Sigmoid colon (tissue), 7 donors: ENCODE measurements around the gene HENMT1. TPM values are rescaled to one million over a fixed set of nuclear protein-coding genes. Genes with fewer than 3 reads are reported as not detected.

Experiments
- DNase-seq: peaks from one replicate; pipeline ENCODE4 v3.0.0-alpha.2; 2019
- H3K27ac ChIP-seq, 4 donors: fragments of 200-600 bp; sonication (generic); one replicate each; pipeline ENCODE4 v1.5.1; 2016 to 2019; ENCODE audit warnings: mild to moderate bottlenecking in 1 of 4
- H3K27me3 ChIP-seq, 3 donors: fragments of 200-600 bp; sonication (generic); one replicate each; pipeline ENCODE4 v1.5.1; 2019; ENCODE audit warnings: mild to moderate bottlenecking in 1 of 3
- H3K36me3 ChIP-seq, 4 donors: fragments of 200-600 bp; sonication (generic); one replicate each; pipeline ENCODE4 v1.5.1; 2016 to 2019
- H3K4me1 ChIP-seq, 4 donors: fragments of 200-600 bp; sonication (generic); one replicate each; pipeline ENCODE4 v1.5.1; 2017 to 2019
- H3K4me3 ChIP-seq, 4 donors: fragments of 200-600 bp; sonication (generic); one replicate each; pipeline ENCODE4 v1.5.1; 2017 to 2019; ENCODE audit warnings: mild to moderate bottlenecking in 2 of 4, moderate library complexity in 1 of 4
- H3K9me3 ChIP-seq, 4 donors: fragments of 200-600 bp in 3 of 4; sonication (generic) in 3 of 4; one replicate each; pipeline versions ENCODE4 v1.5.1 to v1.6.1; 2013 to 2019
- CTCF ChIP-seq, 4 experiments: fragments of 450-650 bp in 3 of 4; fragments of 200-600 bp in 1 of 4; IDR thresholded peaks; one replicate each; pipeline ENCODE4 v1.5.1; 2016 to 2019; ENCODE audit warnings: antibody characterized with exemption in 4 of 4, mild to moderate bottlenecking in 3 of 4, moderate library complexity in 2 of 4
- EP300 ChIP-seq, 4 donors: sonication (generic); formaldehyde crosslinking; IDR thresholded peaks; one replicate each; pipeline ENCODE4 v1.6.1; 2017; ENCODE audit warnings: antibody characterized with exemption in 4 of 4
- POLR2A ChIP-seq, 2 donors: fragments of 450-650 bp; IDR thresholded peaks; one replicate each; pipeline ENCODE4 v1.6.1; 2016; ENCODE audit warnings: antibody characterized with exemption in 2 of 2, mild to moderate bottlenecking in 2 of 2, moderate library complexity in 2 of 2
- POLR2AphosphoS5 ChIP-seq, 4 donors: sonication (generic); formaldehyde crosslinking; IDR thresholded peaks; one replicate each; pipeline ENCODE4 v1.6.1; 2017; ENCODE audit warnings: antibody characterized with exemption in 4 of 4
- WGBS, 2 donors: extraction: QIAGEN DNeasy Blood & Tissue Kit; methylation state at CpG; one replicate each; pipeline ENCODE4 v1.1.7; 2013; 5-methylcytosine and 5-hydroxymethylcytosine counted together
- intact Hi-C: fragments of 100-400 bp; cut with DNase I; formaldehyde crosslinking; loops from one replicate; pipeline ENCODE4 v1.15.1; 2023
- polyA plus RNA-seq, 3 donors: library from polyadenylated mRNA; stranded (reverse); fragments of 200-250 nt; gene quantifications; one replicate each; pipeline ENCODE4 v1.2.3, GENCODE V29; 2013
- total RNA-seq, 4 donors: library from RNA; depleted of rRNA; stranded (reverse); fragments of >200 nt; gene quantifications; one replicate each; pipeline ENCODE4 v1.1.0, GENCODE V29; 2016
- donor health status: healthy with polysubstance abuse.
- donor health status: Bipolar disorder and iron deficiency.
- donor health status: healthy.

The HENMT1 gene
- total and polyA plus RNA-seq, 7 donors = 2.2 to 13.6 (median 3.9) TPM

GRCh38 chr1:108679586-108680213, 18.8 kb upstream of the HENMT1 start:
- 75 to 83% methylated on average over 10 of the region's 10 CpGs for WGBS, 2 donors
- Histone ChIP-seq H3K27ac (no peak overlapping the region), H3K4me3 (no peak overlapping the region), H3K36me3 (no peaks in the 10 kb centered on the region), H3K27me3 (no peaks in the 10 kb centered on the region), H3K4me1 (no peaks in the 10 kb centered on the region), H3K9me3 (no peaks in the 10 kb centered on the region)
- TF ChIP-seq POLR2AphosphoS5 (IDR thresholded peaks at IDR 0.05) (no peak), EP300 (IDR thresholded peaks at IDR 0.05) (no peak), POLR2A (IDR thresholded peaks at IDR 0.05) (no peak), CTCF (IDR thresholded peaks at IDR 0.05) (no peak)
- DNase-seq = no peak
- intact Hi-C loops = no loop called here

DNA sequence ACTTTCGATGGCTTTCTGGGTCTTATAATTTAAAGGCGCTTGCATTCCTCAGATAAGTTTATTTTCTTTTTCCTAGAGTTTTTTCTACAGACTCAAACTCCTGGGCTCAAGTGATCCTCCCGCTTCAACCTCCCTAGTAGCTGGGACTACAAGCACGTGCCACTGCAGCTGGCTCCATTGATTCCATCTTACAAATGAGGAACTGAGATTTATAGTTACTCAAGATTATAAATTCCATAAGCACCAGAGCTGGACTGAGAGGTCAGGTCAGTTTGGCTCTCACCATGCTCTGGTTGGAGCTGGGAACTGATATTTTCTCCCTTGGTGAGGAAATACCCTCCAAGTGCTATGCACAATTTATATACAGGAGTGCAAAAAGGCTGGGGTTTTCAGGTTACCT, 17.8 kb upstream of the HENMT1 start:
- no peaks in the 10 kb centered on the region for H3K9me3 ChIP-seq
- DNase-seq = no peak
- H3K4me1 ChIP-seq = no peaks in the 10 kb centered on the region
- H3K4me3 ChIP-seq = no peak overlapping the region
- no peaks in the 10 kb centered on the region for H3K27me3 ChIP-seq
- TF ChIP-seq EP300 (IDR thresholded peaks at IDR 0.05) (no peak), POLR2A (IDR thresholded peaks at IDR 0.05) (no peak), CTCF (IDR thresholded peaks at IDR 0.05) (no peak), POLR2AphosphoS5 (IDR thresholded peaks at IDR 0.05) (no peak)
- H3K27ac ChIP-seq = no peak overlapping the region
- no peaks in the 10 kb centered on the region for H3K36me3 ChIP-seq
- intact Hi-C loops = no loop called here
- WGBS, 2 donors = 81 to 82% methylated on average over 4 of the region's 4 CpGs

- H3K4me1 ChIP-seq = no peaks in the 10 kb centered on the region
- H3K27ac ChIP-seq = no peak overlapping the region
- WGBS, 2 donors = 94 to 95% methylated on average over 2 of the region's 2 CpGs
- intact Hi-C loops = no loop called here
- no peak overlapping the region for H3K4me3 ChIP-seq
- H3K9me3 ChIP-seq = no peaks in the 10 kb centered on the region
- H3K27me3 ChIP-seq = no peaks in the 10 kb centered on the region
- no peak for DNase-seq
- H3K36me3 ChIP-seq = no peaks in the 10 kb centered on the region
- no peak for TF ChIP-seq POLR2AphosphoS5 (IDR thresholded peaks at IDR 0.05)
- no peak for TF ChIP-seq CTCF (IDR thresholded peaks at IDR 0.05)
- TF ChIP-seq EP300 (IDR thresholded peaks at IDR 0.05) = no peak
- no peak for TF ChIP-seq POLR2A (IDR thresholded peaks at IDR 0.05)
These were observed 10.2 kb upstream of the HENMT1 start for GRCh38 chr1:108671143-108671542.

GRCh38 chr1:108670131-108670773, 9.4 kb upstream of the HENMT1 start:
- no peaks in the 10 kb centered on the region for H3K4me1 ChIP-seq
- TF ChIP-seq POLR2AphosphoS5 (IDR thresholded peaks at IDR 0.05) (no peak), CTCF (IDR thresholded peaks at IDR 0.05) (no peak), POLR2A (IDR thresholded peaks at IDR 0.05) (no peak)
- DNase-seq = no peak
- no peaks in the 10 kb centered on the region for H3K36me3 ChIP-seq
- no peak overlapping the region for H3K27ac ChIP-seq
- no peaks in the 10 kb centered on the region for H3K9me3 ChIP-seq
- intact Hi-C loops = no loop called here
- 93 to 96% methylated on average over 5 of the region's 5 CpGs for WGBS, 2 donors
- H3K27me3 ChIP-seq = no peaks in the 10 kb centered on the region
- H3K4me3 ChIP-seq = no peak overlapping the region
